HCT116 (cell line): ENCODE results near the gene APBA2. TPM values are rescaled to one million over a fixed set of nuclear protein-coding genes. Genes with fewer than 3 reads are reported as not detected.

Experiments used
- ATAC-seq: fragments of 200-7000 bp; cut with Tn5 transposase; 2 replicates; pipeline ENCODE4 v1.9.1; 2020; ENCODE audit warnings: mild to moderate bottlenecking, moderate library complexity
- BruUV-seq: library from RNA; stranded (reverse); fragments of 400-500 nt; replicated peaks from 2 replicates; lab custom pipeline; 2021; lab: Mats Ljungman, UMichigan
- CTCF ChIA-PET: fragments of 300-600 bp; sonication (Branson Sonifier 250); formaldehyde crosslinking; loops from one replicate; lab custom pipeline; 2021; ENCODE audit warnings: antibody characterized with exemption; lab: Charles Lee
- POLR2A ChIA-PET: fragments of 300-600, 350-600 bp; sonication (Branson Sonifier 250); formaldehyde crosslinking; loops from one replicate; lab custom pipeline; 2021; ENCODE audit warnings: antibody characterized with exemption; lab: Charles Lee
- RAD21 ChIA-PET, 2 experiments: fragments of 300-600 bp; sonication (Branson Sonifier 250); formaldehyde crosslinking; loops; one replicate each; lab custom pipeline; 2023; ENCODE audit warnings: low total read pairs in 2 of 2; ENCODE audit not compliant: uncharacterized antibody in 2 of 2, unreplicated experiment in 2 of 2, low non-redundant PET in 1 of 2; lab: Charles Lee
- DNase-seq: peaks from one replicate; pipeline ENCODE4 v3.0.0-alpha.2; 2010; ENCODE audit warnings: low read depth, low spot score
- H2AFZ ChIP-seq: fragments of 200-600 bp; shearing (Covaris generic), sonication (generic); 2 replicates; pipeline ENCODE4 v1.6.1; 2017; ENCODE audit warnings: low read depth, mixed run types, mixed read lengths, antibody characterized with exemption, low read length; ENCODE audit not compliant: poor library complexity, severe bottlenecking
- H3K27ac ChIP-seq: 2 replicates; pipeline ENCODE4 v1.5.1; 2012; ENCODE audit warnings: low read depth, low read length
- H3K27me3 ChIP-seq: fragments of 200-600 bp; sonication (generic); 2 replicates; pipeline ENCODE4 v1.6.1; 2016; ENCODE audit warnings: mixed run types, low read length, mixed read lengths; ENCODE audit not compliant: insufficient read depth
- H3K36me3 ChIP-seq, 2 experiments: fragments of 200-500 bp in 1 of 2; fragments of 200-600 bp in 1 of 2; sonication (Bioruptor generic) in 1 of 2; sonication (generic) in 1 of 2; 2 replicates each; pipeline versions ENCODE4 v1.5.1 to v1.6.1; 2014 to 2016; ENCODE audit warnings: low read length in 2 of 2, inconsistent platforms in 1 of 2, mixed read lengths in 1 of 2, mixed run types in 1 of 2; ENCODE audit not compliant: insufficient read depth in 2 of 2, control insufficient read depth in 1 of 2
- H3K4me1 ChIP-seq, 2 experiments: fragments of 200-600 bp in 1 of 2; sonication (generic) in 1 of 2; 2 replicates each; pipeline versions ENCODE4 v1.5.1 to v1.6.1; 2012 to 2017; ENCODE audit warnings: low read length in 2 of 2, inconsistent platforms in 1 of 2, mild to moderate bottlenecking in 1 of 2, mixed read lengths in 1 of 2, mixed run types in 1 of 2, moderate library complexity in 1 of 2; ENCODE audit not compliant: insufficient read depth in 2 of 2, control insufficient read depth in 1 of 2
- H3K4me2 ChIP-seq: fragments of 200-600 bp; sonication (generic); 2 replicates; pipeline ENCODE4 v1.6.1; 2017; ENCODE audit warnings: mixed run types, low read length, mixed read lengths
- H3K4me3 ChIP-seq, 2 experiments: fragments of 200-600 bp in 1 of 2; sonication (generic) in 1 of 2; replicated peaks in 1 of 2; 2 replicates each; pipeline ENCODE4 v1.5.1; 2011 to 2016; ENCODE audit warnings: low read length in 2 of 2, control low read depth in 1 of 2, low read depth in 1 of 2, mild to moderate bottlenecking in 1 of 2, mixed read lengths in 1 of 2, mixed run types in 1 of 2
- H3K79me2 ChIP-seq: fragments of 200-600 bp; sonication (generic); 2 replicates; pipeline ENCODE4 v1.6.1; 2017; ENCODE audit warnings: mild to moderate bottlenecking, mixed run types, low read length, moderate library complexity, mixed read lengths; ENCODE audit not compliant: insufficient read depth
- H3K9ac ChIP-seq: fragments of 200-600 bp; sonication (generic); 2 replicates; pipeline ENCODE4 v1.6.1; 2016; ENCODE audit warnings: low read length, mixed read lengths
- H3K9me2 ChIP-seq: fragments of 200-600 bp; sonication (generic), shearing (Covaris generic); 2 replicates; pipeline ENCODE4 v1.6.1; 2017; ENCODE audit warnings: mixed run types, mild to moderate bottlenecking, moderate library complexity; ENCODE audit not compliant: insufficient read depth
- H3K9me3 ChIP-seq, 2 experiments: fragments of 200-500 bp in 1 of 2; fragments of 200-600 bp in 1 of 2; sonication (Bioruptor generic) in 1 of 2; sonication (generic) in 1 of 2; 2 replicates each; pipeline ENCODE4 v1.6.1; 2014 to 2017; ENCODE audit warnings: low read length in 2 of 2, mixed read lengths in 2 of 2, inconsistent platforms in 1 of 2, low read depth in 1 of 2, mild to moderate bottlenecking in 1 of 2, mixed run types in 1 of 2, moderate library complexity in 1 of 2; ENCODE audit not compliant: control insufficient read depth in 1 of 2, insufficient read depth in 1 of 2
- H4K20me1 ChIP-seq: fragments of 200-600 bp; sonication (generic), shearing (Covaris generic); 2 replicates; pipeline ENCODE4 v1.6.1; 2017; ENCODE audit warnings: mixed run types, mild to moderate bottlenecking, moderate library complexity; ENCODE audit not compliant: insufficient read depth
- ATF3 ChIP-seq: IDR thresholded peaks from 2 replicates; pipeline ENCODE4 v1.6.1; 2012
- CBX3 ChIP-seq: IDR thresholded peaks from 2 replicates; pipeline ENCODE4 v1.6.1; 2012; ENCODE audit warnings: low read depth
- CEBPB ChIP-seq: IDR thresholded peaks from 2 replicates; pipeline ENCODE4 v1.6.1; 2012; ENCODE audit warnings: low read depth
- EGR1 ChIP-seq: IDR thresholded peaks from 2 replicates; pipeline ENCODE4 v1.6.1; 2012; ENCODE audit warnings: low read depth
- ELF1 ChIP-seq: IDR thresholded peaks from 2 replicates; pipeline ENCODE4 v1.6.1; 2012; ENCODE audit warnings: low read depth, borderline replicate concordance
- EZH2 ChIP-seq: fragments of 200-600 bp; sonication (generic); IDR thresholded peaks from 2 replicates; pipeline ENCODE4 v1.6.1; 2017; ENCODE audit warnings: antibody characterized with exemption, mixed run types
- EZH2phosphoT487 ChIP-seq: fragments of 200-600 bp; IDR thresholded peaks from 2 replicates; pipeline ENCODE4 v1.6.1; 2018; ENCODE audit warnings: antibody characterized with exemption, borderline replicate concordance
- FOSL1 ChIP-seq: IDR thresholded peaks from 2 replicates; pipeline ENCODE4 v1.6.1; 2012; ENCODE audit warnings: low read depth
- JUND ChIP-seq: IDR thresholded peaks from 2 replicates; pipeline ENCODE4 v1.6.1; 2012
- MAX ChIP-seq: IDR thresholded peaks from 2 replicates; pipeline ENCODE4 v1.6.1; 2012
- POLR2A ChIP-seq: IDR thresholded peaks from 2 replicates; pipeline ENCODE4 v1.7.0; 2011; ENCODE audit warnings: borderline replicate concordance; ENCODE audit not compliant: insufficient read depth, insufficient read length; ENCODE audit errors: extremely low read depth
- RAD21 ChIP-seq: IDR thresholded peaks from 2 replicates; pipeline ENCODE4 v1.6.1; 2012; ENCODE audit warnings: low read depth, mild to moderate bottlenecking
- REST ChIP-seq: IDR thresholded peaks from 2 replicates; pipeline ENCODE4 v1.6.1; 2012; ENCODE audit warnings: low read depth
- SIN3A ChIP-seq: IDR thresholded peaks from 2 replicates; pipeline ENCODE4 v1.6.1; 2012; ENCODE audit warnings: low read depth
- SP1 ChIP-seq: IDR thresholded peaks from 2 replicates; pipeline ENCODE4 v1.6.1; 2012; ENCODE audit warnings: low read depth
- TCF7L2 ChIP-seq: IDR thresholded peaks from 2 replicates; pipeline ENCODE4 v1.7.0; 2011; ENCODE audit warnings: borderline replicate concordance, inconsistent platforms; ENCODE audit not compliant: insufficient read depth, insufficient read length; ENCODE audit errors: extremely low read depth
- YY1 ChIP-seq: IDR thresholded peaks from 2 replicates; pipeline ENCODE4 v1.6.1; 2011; ENCODE audit warnings: low read length, low read depth, moderate library complexity, mild to moderate bottlenecking; ENCODE audit not compliant: insufficient replicate concordance; ENCODE audit errors: extremely low read depth
- ZFX ChIP-seq: fragments of 450-650 bp; IDR thresholded peaks from 2 replicates; pipeline ENCODE4 v1.6.1; 2017
- intact Hi-C: fragments of 100-400 bp; cut with micrococcal nuclease; formaldehyde crosslinking; loops from 2 replicates; pipeline ENCODE4 v1.10.0; 2022
- total RNA-seq: library from RNA; stranded (reverse); gene quantifications from one replicate; pipeline ENCODE4 v1.2.1, GENCODE V29; 2021; ENCODE audit not compliant: unreplicated experiment
- TF ChIP-seq, protein P1 (sequence below), 3 experiments: fragments of 200-600 bp in 1 of 3; sonication (generic) in 1 of 3; IDR thresholded peaks in 2 of 3; conservative IDR thresholded peaks in 1 of 3; 2 replicates each; pipeline ENCODE4 v1.5.1; 2012 to 2017; ENCODE audit warnings: low read depth in 2 of 3, low read length in 2 of 3, antibody characterized with exemption in 1 of 3, borderline replicate concordance in 1 of 3, control low read depth in 1 of 3, mild to moderate bottlenecking in 1 of 3, mixed read lengths in 1 of 3, mixed run types in 1 of 3, moderate library complexity in 1 of 3; ENCODE audit not compliant: insufficient read depth in 1 of 3
- TF ChIP-seq, protein P2 (sequence below): IDR thresholded peaks from 2 replicates; pipeline ENCODE4 v1.6.1; 2011; ENCODE audit warnings: mild to moderate bottlenecking, low read length, moderate library complexity; ENCODE audit not compliant: insufficient replicate concordance; ENCODE audit errors: extremely low read depth

Gene APBA2
- total RNA-seq, 1 experiment from 2014 or later: 0.47 TPM

GRCh38 chr15:28994142-28994830 is 108.5 kb downstream of the APBA2 start:
- H3K79me2 ChIP-seq: no peaks in the 10 kb centered on the region
- POLR2A ChIA-PET: no interaction called here

More at GRCh38 chr15:28994142-28994830, 108.5 kb downstream of the APBA2 start:
- ATAC-seq (no peak), DNase-seq (no peak)
- CTCF ChIA-PET: no interaction called here
- Histone ChIP-seq H3K4me1 (no peaks in the 10 kb centered on the region), H3K4me2 (no peak overlapping the region), H3K4me3 (no peak overlapping the region), H3K27me3 (no peaks in the 10 kb centered on the region), H3K27ac (no peak overlapping the region), H3K9me2 (no peaks in the 10 kb centered on the region), H3K36me3 (no peaks in the 10 kb centered on the region), H3K9ac (no peak overlapping the region), H4K20me1 (no peaks in the 10 kb centered on the region), H2AFZ (no peak overlapping the region), H3K9me3 (no peaks in the 10 kb centered on the region)
- no TSS peak for BruUV-seq
- RAD21 ChIA-PET: no interaction called here
- TF ChIP-seq EZH2phosphoT487 (no peak), FOSL1 (no peak), YY1 (no peak), SP1 (no peak), POLR2A (no peak), EGR1 (no peak), MAX (no peak), TCF7L2 (no peak), CBX3 (no peak), ZFX (no peak), SIN3A (no peak), REST (no peak), CEBPB (no peak), EZH2 (no peak), ELF1 (no peak), ATF3 (no peak), RAD21 (no peak), JUND (no peak)
- TF ChIP-seq, protein P1, sequence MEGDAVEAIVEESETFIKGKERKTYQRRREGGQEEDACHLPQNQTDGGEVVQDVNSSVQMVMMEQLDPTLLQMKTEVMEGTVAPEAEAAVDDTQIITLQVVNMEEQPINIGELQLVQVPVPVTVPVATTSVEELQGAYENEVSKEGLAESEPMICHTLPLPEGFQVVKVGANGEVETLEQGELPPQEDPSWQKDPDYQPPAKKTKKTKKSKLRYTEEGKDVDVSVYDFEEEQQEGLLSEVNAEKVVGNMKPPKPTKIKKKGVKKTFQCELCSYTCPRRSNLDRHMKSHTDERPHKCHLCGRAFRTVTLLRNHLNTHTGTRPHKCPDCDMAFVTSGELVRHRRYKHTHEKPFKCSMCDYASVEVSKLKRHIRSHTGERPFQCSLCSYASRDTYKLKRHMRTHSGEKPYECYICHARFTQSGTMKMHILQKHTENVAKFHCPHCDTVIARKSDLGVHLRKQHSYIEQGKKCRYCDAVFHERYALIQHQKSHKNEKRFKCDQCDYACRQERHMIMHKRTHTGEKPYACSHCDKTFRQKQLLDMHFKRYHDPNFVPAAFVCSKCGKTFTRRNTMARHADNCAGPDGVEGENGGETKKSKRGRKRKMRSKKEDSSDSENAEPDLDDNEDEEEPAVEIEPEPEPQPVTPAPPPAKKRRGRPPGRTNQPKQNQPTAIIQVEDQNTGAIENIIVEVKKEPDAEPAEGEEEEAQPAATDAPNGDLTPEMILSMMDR (IDR thresholded peaks at IDR 0.05 in 2 of 3, conservative IDR thresholded peaks at IDR 0.05 in 1 of 3; ENCODE audit: borderline replicate concordance in 1 of 3, insufficient read depth in 1 of 3, low read depth in 2 of 3, low read length in 2 of 3): no peak
- TF ChIP-seq, protein P2, sequence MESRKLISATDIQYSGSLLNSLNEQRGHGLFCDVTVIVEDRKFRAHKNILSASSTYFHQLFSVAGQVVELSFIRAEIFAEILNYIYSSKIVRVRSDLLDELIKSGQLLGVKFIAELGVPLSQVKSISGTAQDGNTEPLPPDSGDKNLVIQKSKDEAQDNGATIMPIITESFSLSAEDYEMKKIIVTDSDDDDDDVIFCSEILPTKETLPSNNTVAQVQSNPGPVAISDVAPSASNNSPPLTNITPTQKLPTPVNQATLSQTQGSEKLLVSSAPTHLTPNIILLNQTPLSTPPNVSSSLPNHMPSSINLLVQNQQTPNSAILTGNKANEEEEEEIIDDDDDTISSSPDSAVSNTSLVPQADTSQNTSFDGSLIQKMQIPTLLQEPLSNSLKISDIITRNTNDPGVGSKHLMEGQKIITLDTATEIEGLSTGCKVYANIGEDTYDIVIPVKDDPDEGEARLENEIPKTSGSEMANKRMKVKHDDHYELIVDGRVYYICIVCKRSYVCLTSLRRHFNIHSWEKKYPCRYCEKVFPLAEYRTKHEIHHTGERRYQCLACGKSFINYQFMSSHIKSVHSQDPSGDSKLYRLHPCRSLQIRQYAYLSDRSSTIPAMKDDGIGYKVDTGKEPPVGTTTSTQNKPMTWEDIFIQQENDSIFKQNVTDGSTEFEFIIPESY: no peak
- intact Hi-C loops: loop anchor here (10.0 kb wide), 1 partner anchor 571 kb away; no protein-coding TSS in a partner anchor
